Ascending aorta (tissue), 2 donors: ENCODE results near the gene TRIP6. TPM values are rescaled to one million over a fixed set of nuclear protein-coding genes. Genes with fewer than 3 reads are reported as not detected.

Experiments
- DNase-seq, 2 donors: peaks; one replicate each; pipeline ENCODE4 v3.0.0-alpha.2; 2019; ENCODE audit warnings: low spot score in 2 of 2
- H3K27ac ChIP-seq, 2 donors: fragments of 200-600 bp; sonication (generic); one replicate each; pipeline ENCODE4 v1.5.1; 2016 to 2017; ENCODE audit warnings: mild to moderate bottlenecking in 1 of 2
- H3K27me3 ChIP-seq: fragments of 200-600 bp; sonication (generic); one replicate; pipeline ENCODE4 v1.5.1; 2017
- H3K36me3 ChIP-seq, 2 donors: fragments of 200-600 bp; sonication (generic); one replicate each; pipeline ENCODE4 v1.5.1; 2016
- H3K4me1 ChIP-seq, 2 donors: fragments of 200-600 bp; sonication (generic); one replicate each; pipeline ENCODE4 v1.5.1; 2016 to 2017; ENCODE audit warnings: mild to moderate bottlenecking in 1 of 2
- H3K4me3 ChIP-seq, 2 donors: fragments of 200-600 bp; sonication (generic); one replicate each; pipeline ENCODE4 v1.5.1; 2016 to 2017; ENCODE audit warnings: mild to moderate bottlenecking in 1 of 2
- H3K9me3 ChIP-seq, 2 donors: fragments of 200-600 bp; sonication (generic); one replicate each; pipeline ENCODE4 v1.5.1; 2016
- CTCF ChIP-seq, 3 experiments: fragments of 200-600 bp in 2 of 3; fragments of 450-650 bp in 1 of 3; sonication (generic) in 2 of 3; IDR thresholded peaks; one replicate each; pipeline ENCODE4 v1.5.1; 2016 to 2019; ENCODE audit warnings: antibody characterized with exemption in 3 of 3, mild to moderate bottlenecking in 1 of 3, moderate library complexity in 1 of 3
- intact Hi-C: fragments of 100-400 bp; cut with DNase I; formaldehyde crosslinking; loops from one replicate; pipeline ENCODE4 v1.15.1; 2023
- total RNA-seq: library from RNA; depleted of rRNA; stranded (reverse); fragments of >200 nt; gene quantifications from one replicate; pipeline ENCODE4 v1.1.0, GENCODE V29; 2016

TRIP6 gene
- total RNA-seq, 1 donor from 2014 or later, result 221 TPM

GRCh38 chr7:100882785-100883526 is 15.8 kb downstream of the TRIP6 start:
- Histone ChIP-seq H3K4me3 (no peak overlapping the region), H3K36me3 (peaks cover 66 to 92% of the 10 kb centered on the region in 2 donors), H3K27me3 (no peaks in the 10 kb centered on the region), H3K9me3 (no peaks in the 10 kb centered on the region), H3K4me1 (peaks cover 0 to 2% of the 10 kb centered on the region in 2 donors), H3K27ac (no peak overlapping the region)
- DNase-seq, result no peak
- intact Hi-C loops, result loop anchor here (10.0 kb wide), 1 partner anchor 362 kb away; the partner anchor contains the start of gene FIS1
- TF ChIP-seq CTCF (IDR thresholded peaks at IDR 0.05), result no peak

- DNase-seq, result no peak
- peaks cover 6 to 7% of the 10 kb centered on the region in 2 donors for H3K4me1 ChIP-seq
- TF ChIP-seq CTCF (IDR thresholded peaks at IDR 0.05), result no peak
- H3K9me3 ChIP-seq, result no peaks in the 10 kb centered on the region
- H3K36me3 ChIP-seq, result peaks cover 69 to 82% of the 10 kb centered on the region in 2 donors
- no peaks in the 10 kb centered on the region for H3K27me3 ChIP-seq
- H3K27ac ChIP-seq, result no peak overlapping the region
- no peak overlapping the region for H3K4me3 ChIP-seq
- intact Hi-C loops, result loop anchor here (5.0 to 10.0 kb wide), 2 partner anchors 332 to 360 kb away; partner anchors contain the start of genes FIS1, PLOD3 and ZNHIT1
Observed at GRCh38 chr7:100884736-100885439, 17.7 kb downstream of the TRIP6 start.

GRCh38 chr7:100885440-100886141 is 18.4 kb downstream of the TRIP6 start:
- peaks cover 69 to 78% of the 10 kb centered on the region in 2 donors for H3K36me3 ChIP-seq
- intact Hi-C loops, result loop anchor here (5.0 to 10.0 kb wide), 2 partner anchors 332 to 359 kb away; partner anchors contain the start of genes FIS1, PLOD3 and ZNHIT1

GRCh38 chr7:100886142-100886935 is 19.2 kb downstream of the TRIP6 start:
- no peak overlapping the region for H3K27ac ChIP-seq
- intact Hi-C loops, result loop anchor here (5.0 to 10.0 kb wide), 2 partner anchors 331 to 358 kb away; partner anchors contain the start of genes FIS1, PLOD3 and ZNHIT1
- DNase-seq, result no peak
- no peak for TF ChIP-seq CTCF (IDR thresholded peaks at IDR 0.05)
- no peaks in the 10 kb centered on the region for H3K9me3 ChIP-seq
- H3K36me3 ChIP-seq, result peaks cover 69 to 71% of the 10 kb centered on the region in 2 donors
- peaks cover 6 to 13% of the 10 kb centered on the region in 2 donors for H3K4me1 ChIP-seq
- H3K4me3 ChIP-seq, result no peak overlapping the region
- H3K27me3 ChIP-seq, result no peaks in the 10 kb centered on the region

More at GRCh38 chr7:100885440-100886141, 18.4 kb downstream of the TRIP6 start:
- Histone ChIP-seq H3K27ac (no peak overlapping the region), H3K9me3 (no peaks in the 10 kb centered on the region), H3K4me3 (no peak overlapping the region), H3K4me1 (peaks cover 6 to 7% of the 10 kb centered on the region in 2 donors), H3K27me3 (no peaks in the 10 kb centered on the region)
- DNase-seq, result no peak
- no peak for TF ChIP-seq CTCF (IDR thresholded peaks at IDR 0.05)
